ENCODE results near the gene MTHFSD. TPM values are rescaled to one million over a fixed set of nuclear protein-coding genes. Genes with fewer than 3 reads are reported as not detected.

MTHFSD gene
- polyA plus RNA-seq, 4 donors = 7.6 to 22.2 (median 14.5) TPM

- Histone ChIP-seq H3K27me3 (ENCODE audit: control insufficient read depth in 3 of 3, insufficient read depth in 3 of 3, low read length in 3 of 3) (peaks cover 20 to 95% (median 25%) of the 10 kb centered on the region in 3 donors), H3K9me3 (ENCODE audit: control insufficient read depth in 2 of 2, insufficient read depth in 1 of 2, low read depth in 1 of 2, low read length in 1 of 2) (no peaks in the 10 kb centered on the region), H3K4me1 (ENCODE audit: control insufficient read depth in 3 of 3, insufficient read depth in 2 of 3, low read depth in 1 of 3, low read length in 2 of 3) (peaks cover 0 to 5% (median 0%) of the 10 kb centered on the region in 3 donors), H3K27ac (ENCODE audit: low read depth in 1 of 3, low read length in 2 of 3) (peak overlapping the region in 2 of 3 donors; percentile 82 to 88), H3K4me3 (ENCODE audit: low read depth in 1 of 3, low read length in 3 of 3) (peak overlapping the region in 1 of 3 donors; percentile 35), H3K36me3 (ENCODE audit: control insufficient read depth in 3 of 3, insufficient read depth in 2 of 3, low read depth in 1 of 3, low read length in 3 of 3) (peaks cover 0 to 15% (median 0%) of the 10 kb centered on the region in 3 donors)
- peak in 1 of 2 donors; percentile 16 for DNase-seq
- 7 to 11% (median 7%) methylated on average over 50 to 61 of the region's 61 CpGs for WGBS, 3 donors
- no peak for FAIRE-seq
Observed at GRCh38 chr16:86498671-86499439, 56.2 kb downstream of the MTHFSD start.

- no peak for FAIRE-seq
- 5% methylated on average over 28 to 29 of the region's 29 CpGs for WGBS, 3 donors
- Histone ChIP-seq H3K27ac (ENCODE audit: low read depth in 1 of 3, low read length in 2 of 3) (peak overlapping the region in 2 of 3 donors; percentile 82 to 88), H3K4me3 (ENCODE audit: low read depth in 1 of 3, low read length in 3 of 3) (peak overlapping the region in 1 of 3 donors; percentile 35), H3K4me1 (ENCODE audit: control insufficient read depth in 3 of 3, insufficient read depth in 2 of 3, low read depth in 1 of 3, low read length in 2 of 3) (peaks cover 0 to 5% (median 0%) of the 10 kb centered on the region in 3 donors), H3K36me3 (ENCODE audit: control insufficient read depth in 3 of 3, insufficient read depth in 2 of 3, low read depth in 1 of 3, low read length in 3 of 3) (peaks cover 0 to 15% (median 0%) of the 10 kb centered on the region in 3 donors), H3K27me3 (ENCODE audit: control insufficient read depth in 3 of 3, insufficient read depth in 3 of 3, low read length in 3 of 3) (peaks cover 20 to 94% (median 28%) of the 10 kb centered on the region in 3 donors), H3K9me3 (ENCODE audit: control insufficient read depth in 2 of 2, insufficient read depth in 1 of 2, low read depth in 1 of 2, low read length in 1 of 2) (no peaks in the 10 kb centered on the region)
- peak in 1 of 2 donors; percentile 21 for DNase-seq
Observed at GRCh38 chr16:86498155-86498670, 56.8 kb downstream of the MTHFSD start.

- Histone ChIP-seq H3K4me3 (ENCODE audit: low read depth in 1 of 3, low read length in 3 of 3) (peak overlapping the region in 1 of 3 donors; percentile 35), H3K4me1 (ENCODE audit: control insufficient read depth in 3 of 3, insufficient read depth in 2 of 3, low read depth in 1 of 3, low read length in 2 of 3) (peaks cover 0 to 5% (median 0%) of the 10 kb centered on the region in 3 donors), H3K9me3 (ENCODE audit: control insufficient read depth in 2 of 2, insufficient read depth in 1 of 2, low read depth in 1 of 2, low read length in 1 of 2) (no peaks in the 10 kb centered on the region), H3K27ac (ENCODE audit: low read depth in 1 of 3, low read length in 2 of 3) (peak overlapping the region in 2 of 3 donors; percentile 82 to 88), H3K27me3 (ENCODE audit: control insufficient read depth in 3 of 3, insufficient read depth in 3 of 3, low read length in 3 of 3) (peaks cover 20 to 94% (median 33%) of the 10 kb centered on the region in 3 donors), H3K36me3 (ENCODE audit: control insufficient read depth in 3 of 3, insufficient read depth in 2 of 3, low read depth in 1 of 3, low read length in 3 of 3) (peaks cover 0 to 15% (median 0%) of the 10 kb centered on the region in 3 donors)
- WGBS, 3 donors = 4 to 14% (median 11%) methylated on average over 43 to 44 of the region's 44 CpGs
- FAIRE-seq (no peak), DNase-seq (peak in 1 of 2 donors; percentile 19)
Observed at GRCh38 chr16:86497551-86498021, 57.4 kb downstream of the MTHFSD start.

- H3K27ac ChIP-seq (ENCODE audit: low read depth in 1 of 3, low read length in 2 of 3) = peak overlapping the region in 2 of 3 donors; percentile 82 to 88
- 6 to 13% (median 11%) methylated on average over 42 to 45 of the region's 45 CpGs for WGBS, 3 donors
- peaks cover 20 to 94% (median 29%) of the 10 kb centered on the region in 3 donors for H3K27me3 ChIP-seq (ENCODE audit: control insufficient read depth in 3 of 3, insufficient read depth in 3 of 3, low read length in 3 of 3)
- no peak for FAIRE-seq
- peak overlapping the region in 1 of 3 donors; percentile 35 for H3K4me3 ChIP-seq (ENCODE audit: low read depth in 1 of 3, low read length in 3 of 3)
- H3K9me3 ChIP-seq (ENCODE audit: control insufficient read depth in 2 of 2, insufficient read depth in 1 of 2, low read depth in 1 of 2, low read length in 1 of 2) = no peaks in the 10 kb centered on the region
- DNase-seq = peak in 1 of 2 donors; percentile 39
- H3K4me1 ChIP-seq (ENCODE audit: control insufficient read depth in 3 of 3, insufficient read depth in 2 of 3, low read depth in 1 of 3, low read length in 2 of 3) = peaks cover 0 to 8% (median 0%) of the 10 kb centered on the region in 3 donors
- peaks cover 0 to 15% (median 0%) of the 10 kb centered on the region in 3 donors for H3K36me3 ChIP-seq (ENCODE audit: control insufficient read depth in 3 of 3, insufficient read depth in 2 of 3, low read depth in 1 of 3, low read length in 3 of 3)
Observed at GRCh38 chr16:86496929-86497461, 58.0 kb downstream of the MTHFSD start.

- FAIRE-seq (no peak), DNase-seq (peak in 1 of 2 donors; percentile 14)
- Histone ChIP-seq H3K27me3 (ENCODE audit: control insufficient read depth in 3 of 3, insufficient read depth in 3 of 3, low read length in 3 of 3) (peaks cover 18 to 94% (median 28%) of the 10 kb centered on the region in 3 donors), H3K27ac (ENCODE audit: low read depth in 1 of 3, low read length in 2 of 3) (peak overlapping the region; percentile 49 to 90 (median 88)), H3K36me3 (ENCODE audit: control insufficient read depth in 3 of 3, insufficient read depth in 2 of 3, low read depth in 1 of 3, low read length in 3 of 3) (peaks cover 0 to 15% (median 0%) of the 10 kb centered on the region in 3 donors), H3K4me3 (ENCODE audit: low read depth in 1 of 3, low read length in 3 of 3) (peak overlapping the region in 1 of 3 donors; percentile 35), H3K9me3 (ENCODE audit: control insufficient read depth in 2 of 2, insufficient read depth in 1 of 2, low read depth in 1 of 2, low read length in 1 of 2) (no peaks in the 10 kb centered on the region), H3K4me1 (ENCODE audit: control insufficient read depth in 3 of 3, insufficient read depth in 2 of 3, low read depth in 1 of 3, low read length in 2 of 3) (peaks cover 0 to 10% (median 0%) of the 10 kb centered on the region in 3 donors)
- 9 to 18% (median 11%) methylated on average over 34 of the region's 34 CpGs for WGBS, 3 donors
Observed at GRCh38 chr16:86496262-86496928, 58.6 kb downstream of the MTHFSD start.

- H3K4me1 ChIP-seq (ENCODE audit: control insufficient read depth in 3 of 3, insufficient read depth in 2 of 3, low read depth in 1 of 3, low read length in 2 of 3) = peaks cover 0 to 9% (median 0%) of the 10 kb centered on the region in 3 donors
- 6 to 27% (median 14%) methylated on average over 16 of the region's 16 CpGs for WGBS, 3 donors
- peak overlapping the region; percentile 49 to 90 (median 88) for H3K27ac ChIP-seq (ENCODE audit: low read depth in 1 of 3, low read length in 2 of 3)
- peak overlapping the region in 1 of 3 donors; percentile 17 for H3K4me3 ChIP-seq (ENCODE audit: low read depth in 1 of 3, low read length in 3 of 3)
- FAIRE-seq (no peak), DNase-seq (peak in 1 of 2 donors; percentile 15)
- H3K27me3 ChIP-seq (ENCODE audit: control insufficient read depth in 3 of 3, insufficient read depth in 3 of 3, low read length in 3 of 3) = peaks cover 14 to 88% (median 25%) of the 10 kb centered on the region in 3 donors
- no peaks in the 10 kb centered on the region for H3K9me3 ChIP-seq (ENCODE audit: control insufficient read depth in 2 of 2, insufficient read depth in 1 of 2, low read depth in 1 of 2, low read length in 1 of 2)
- H3K36me3 ChIP-seq (ENCODE audit: control insufficient read depth in 3 of 3, insufficient read depth in 2 of 3, low read depth in 1 of 3, low read length in 3 of 3) = peaks cover 0 to 13% (median 0%) of the 10 kb centered on the region in 3 donors
Observed at GRCh38 chr16:86495756-86496261, 59.2 kb downstream of the MTHFSD start.

- H3K4me3 ChIP-seq (ENCODE audit: low read depth in 1 of 3, low read length in 3 of 3) = peak overlapping the region in 1 of 3 donors; percentile 17
- WGBS, 3 donors = 6 to 32% (median 11%) methylated on average over 10 of the region's 10 CpGs
- H3K4me1 ChIP-seq (ENCODE audit: control insufficient read depth in 3 of 3, insufficient read depth in 2 of 3, low read depth in 1 of 3, low read length in 2 of 3) = peaks cover 0 to 5% (median 0%) of the 10 kb centered on the region in 3 donors
- no peak for DNase-seq
- peaks cover 0 to 8% (median 0%) of the 10 kb centered on the region in 3 donors for H3K36me3 ChIP-seq (ENCODE audit: control insufficient read depth in 3 of 3, insufficient read depth in 2 of 3, low read depth in 1 of 3, low read length in 3 of 3)
- FAIRE-seq = no peak
- H3K9me3 ChIP-seq (ENCODE audit: control insufficient read depth in 2 of 2, insufficient read depth in 1 of 2, low read depth in 1 of 2, low read length in 1 of 2) = no peaks in the 10 kb centered on the region
- peak overlapping the region in 2 of 3 donors; percentile 88 to 90 for H3K27ac ChIP-seq (ENCODE audit: low read depth in 1 of 3, low read length in 2 of 3)
- peaks cover 14 to 83% (median 21%) of the 10 kb centered on the region in 3 donors for H3K27me3 ChIP-seq (ENCODE audit: control insufficient read depth in 3 of 3, insufficient read depth in 3 of 3, low read length in 3 of 3)
Observed at GRCh38 chr16:86495357-86495701, 59.7 kb downstream of the MTHFSD start.
